GM18499 (cell line): ENCODE measurements around the gene ADAM12.

Experiments
- ATAC-seq: cut with Tn5 transposase; IDR thresholded peaks from one replicate; pipeline ENCODE4 v1.9.1; 2021; ENCODE audit warnings: moderate number of reproducible peaks; ENCODE audit not compliant: insufficient read depth, unreplicated experiment

Gene ADAM12

GRCh38 chr10:125964558-125964957 is 423.7 kb downstream of the ADAM12 start:
- no peak for ATAC-seq
